HG02884 (cell line): ENCODE results near the gene LRRK1.

Source experiments
- ATAC-seq: cut with Tn5 transposase; IDR thresholded peaks from one replicate; pipeline ENCODE4 v1.9.1; 2021; ENCODE audit warnings: mild to moderate bottlenecking, moderate library complexity; ENCODE audit not compliant: unreplicated experiment

The LRRK1 gene

GRCh38 chr15:101001796-101002195, 82.6 kb downstream of the LRRK1 start:
- ATAC-seq: no peak

DNA sequence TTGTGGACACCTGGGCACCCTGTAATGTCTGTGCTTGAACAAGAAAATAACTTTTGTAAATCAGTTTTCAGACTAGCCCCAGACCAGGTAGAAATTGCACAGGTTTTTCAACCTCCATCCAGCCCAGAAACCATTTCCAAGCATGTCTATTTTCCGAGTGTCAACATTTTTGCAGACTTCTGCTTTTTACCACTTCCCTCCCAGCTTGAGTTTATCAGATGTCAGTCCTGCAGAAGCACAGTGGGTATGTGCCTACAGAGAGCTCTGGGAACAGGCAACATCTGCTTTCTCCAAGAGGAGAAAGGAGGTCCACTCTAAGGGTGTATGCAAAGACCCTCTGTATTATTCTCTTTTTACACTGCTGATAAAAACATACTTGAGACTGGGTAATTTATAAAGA, 83.9 kb downstream of the LRRK1 start:
- no peak for ATAC-seq

- ATAC-seq: no peak
These were observed 84.5 kb downstream of the LRRK1 start for GRCh38 chr15:101003706-101004105.

- ATAC-seq: no peak
These were observed 85.3 kb downstream of the LRRK1 start for GRCh38 chr15:101004500-101004899.

DNA sequence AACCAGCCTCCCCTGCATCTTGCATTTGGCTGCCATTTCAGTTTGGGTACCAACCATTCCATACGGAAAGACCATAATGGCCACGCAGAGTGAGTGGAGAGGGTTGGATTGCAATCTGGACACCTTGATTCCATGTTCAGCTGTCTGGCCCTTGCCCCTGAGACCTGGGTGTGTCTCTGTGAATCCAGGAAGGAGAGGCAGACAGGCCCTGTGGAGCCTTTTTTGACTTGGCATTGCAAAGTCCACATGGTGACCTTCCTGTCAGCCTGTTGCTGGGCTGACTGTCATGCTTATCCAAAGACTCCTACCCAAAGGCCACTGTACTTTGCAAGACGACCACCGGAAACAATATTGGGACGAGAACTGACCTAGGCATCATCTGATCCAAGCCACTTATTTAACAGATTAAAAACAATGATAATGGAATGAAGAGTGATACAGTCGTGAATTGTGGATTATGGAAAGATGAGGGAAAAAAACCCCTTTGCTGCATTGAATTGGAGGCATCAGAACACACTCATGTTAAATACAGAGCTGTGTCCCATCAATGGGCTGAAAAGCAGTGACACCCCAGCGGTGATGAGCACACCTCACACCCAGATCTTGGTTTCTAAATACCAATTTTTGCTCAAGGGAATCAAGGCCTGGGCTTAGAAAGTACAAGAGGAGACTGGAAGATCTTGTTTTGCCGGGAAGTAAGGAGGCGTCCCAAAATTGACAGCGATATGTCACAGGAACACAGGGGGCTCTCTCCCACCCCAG, 86.0 kb downstream of the LRRK1 start:
- ATAC-seq: no peak

GRCh38 chr15:101006931-101007691, 88.0 kb downstream of the LRRK1 start:
- ATAC-seq: peak; percentile 40

DNA sequence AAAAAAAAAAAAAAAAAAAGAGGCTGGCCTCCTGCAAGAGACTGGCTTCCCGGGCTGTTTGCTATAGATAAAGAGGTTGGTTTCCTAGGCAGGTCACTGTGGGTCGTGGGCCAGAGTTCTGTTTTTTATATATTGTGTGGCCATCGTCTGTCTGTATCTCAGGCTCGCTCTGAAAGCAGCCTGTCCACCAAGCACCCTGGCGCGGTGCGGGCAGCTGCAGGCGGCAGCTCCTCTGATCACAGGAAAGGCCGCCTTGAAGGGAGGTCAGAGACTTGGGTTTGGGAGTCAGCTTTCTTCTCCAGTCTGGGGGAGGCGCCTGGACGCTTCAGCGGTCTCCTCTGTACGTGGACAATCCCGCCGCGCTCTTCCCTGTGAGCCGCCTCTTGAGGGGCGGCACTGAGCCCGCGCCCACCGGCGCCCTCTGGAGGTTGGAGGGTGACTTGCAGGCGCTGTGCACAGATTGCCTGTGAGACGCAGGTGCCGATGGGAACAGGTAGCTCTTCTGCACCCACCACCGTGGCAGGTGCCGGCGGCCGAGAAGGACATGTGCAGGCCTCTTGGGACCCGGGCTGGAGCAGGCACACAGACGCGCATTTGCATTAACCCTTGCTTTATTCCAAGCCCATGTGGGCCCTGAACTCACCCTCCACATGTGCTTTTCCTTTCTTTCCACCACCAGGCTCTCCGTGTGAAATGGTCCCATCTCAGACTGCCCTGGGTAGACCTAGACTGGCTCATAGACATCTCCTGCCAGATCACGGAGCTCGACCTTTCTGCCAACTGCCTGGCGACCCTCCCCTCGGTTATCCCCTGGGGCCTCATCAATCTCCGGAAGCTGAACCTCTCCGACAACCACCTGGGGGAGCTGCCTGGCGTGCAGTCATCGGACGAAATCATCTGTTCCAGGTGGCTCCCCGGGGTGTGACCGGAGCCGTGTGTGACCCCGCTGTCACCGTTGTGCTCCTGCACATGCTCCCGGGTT, 89.3 kb downstream of the LRRK1 start:
- peak; percentile 89 for ATAC-seq

- ATAC-seq: no peak
These were observed 90.0 kb downstream of the LRRK1 start for GRCh38 chr15:101009176-101009575.

- ATAC-seq: no peak
These were observed 91.6 kb downstream of the LRRK1 start for GRCh38 chr15:101010781-101011180.

DNA sequence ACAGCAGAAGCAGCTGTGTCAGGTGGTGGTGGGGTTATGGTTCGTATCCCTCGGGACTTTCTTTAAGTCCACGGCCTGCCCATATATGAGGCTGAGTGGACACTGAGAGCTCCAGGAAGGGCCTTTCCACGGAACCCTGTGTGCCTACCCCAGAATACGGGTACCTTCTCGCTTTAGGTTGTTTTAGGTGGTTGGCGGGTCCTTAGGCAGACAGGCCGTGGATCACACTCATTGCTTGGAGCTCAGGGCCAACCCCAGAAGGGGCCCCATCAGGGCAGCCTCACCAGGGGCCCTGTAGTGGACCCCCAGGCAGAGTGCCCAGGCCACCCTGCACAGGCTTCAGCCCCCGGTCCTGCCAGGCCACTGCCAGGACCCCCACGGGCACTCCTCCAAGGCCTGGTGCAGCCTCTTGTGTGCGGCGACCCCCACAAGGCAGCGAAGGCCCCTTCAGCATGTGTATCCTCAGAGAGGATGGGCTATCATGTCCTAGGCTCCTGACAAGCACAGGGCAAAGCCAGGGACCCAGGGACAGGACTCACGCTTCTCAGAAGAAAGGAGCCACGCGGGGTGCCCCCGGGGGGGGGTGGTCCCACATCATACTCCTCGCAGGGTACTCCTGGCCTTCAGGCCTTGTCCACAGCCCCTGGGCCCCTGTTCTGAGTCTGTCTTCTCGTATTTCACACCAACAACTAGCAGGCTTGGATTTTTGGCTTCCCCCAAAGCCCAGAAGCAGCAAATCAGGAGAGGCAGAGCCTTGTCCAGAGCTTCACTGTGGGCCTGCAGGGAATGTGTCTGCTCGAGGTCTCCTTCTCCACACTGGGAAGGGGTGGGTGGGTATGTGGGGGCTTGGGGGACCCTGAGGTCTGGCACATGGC, 93.4 kb downstream of the LRRK1 start:
- no peak for ATAC-seq

DNA sequence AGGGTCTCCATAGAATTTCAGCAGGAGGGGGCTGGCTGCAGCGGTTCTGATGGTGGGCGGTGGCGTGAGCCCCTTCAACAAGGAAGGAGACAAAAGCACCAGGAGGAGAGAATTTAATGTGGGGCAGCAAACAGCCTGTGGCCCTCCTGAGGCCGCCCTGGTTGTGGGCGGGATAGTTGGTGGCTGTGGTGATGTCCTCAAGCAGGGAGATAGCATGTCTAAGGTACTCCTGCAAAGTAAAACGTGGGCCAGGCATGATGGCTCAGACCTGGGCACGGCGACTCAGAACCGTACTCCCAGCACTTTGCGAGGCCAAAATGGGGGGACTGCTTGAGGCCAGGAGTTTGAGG, 94.0 kb downstream of the LRRK1 start:
- ATAC-seq: no peak

- no peak for ATAC-seq
These were observed 94.9 kb downstream of the LRRK1 start for GRCh38 chr15:101013769-101014675.

DNA sequence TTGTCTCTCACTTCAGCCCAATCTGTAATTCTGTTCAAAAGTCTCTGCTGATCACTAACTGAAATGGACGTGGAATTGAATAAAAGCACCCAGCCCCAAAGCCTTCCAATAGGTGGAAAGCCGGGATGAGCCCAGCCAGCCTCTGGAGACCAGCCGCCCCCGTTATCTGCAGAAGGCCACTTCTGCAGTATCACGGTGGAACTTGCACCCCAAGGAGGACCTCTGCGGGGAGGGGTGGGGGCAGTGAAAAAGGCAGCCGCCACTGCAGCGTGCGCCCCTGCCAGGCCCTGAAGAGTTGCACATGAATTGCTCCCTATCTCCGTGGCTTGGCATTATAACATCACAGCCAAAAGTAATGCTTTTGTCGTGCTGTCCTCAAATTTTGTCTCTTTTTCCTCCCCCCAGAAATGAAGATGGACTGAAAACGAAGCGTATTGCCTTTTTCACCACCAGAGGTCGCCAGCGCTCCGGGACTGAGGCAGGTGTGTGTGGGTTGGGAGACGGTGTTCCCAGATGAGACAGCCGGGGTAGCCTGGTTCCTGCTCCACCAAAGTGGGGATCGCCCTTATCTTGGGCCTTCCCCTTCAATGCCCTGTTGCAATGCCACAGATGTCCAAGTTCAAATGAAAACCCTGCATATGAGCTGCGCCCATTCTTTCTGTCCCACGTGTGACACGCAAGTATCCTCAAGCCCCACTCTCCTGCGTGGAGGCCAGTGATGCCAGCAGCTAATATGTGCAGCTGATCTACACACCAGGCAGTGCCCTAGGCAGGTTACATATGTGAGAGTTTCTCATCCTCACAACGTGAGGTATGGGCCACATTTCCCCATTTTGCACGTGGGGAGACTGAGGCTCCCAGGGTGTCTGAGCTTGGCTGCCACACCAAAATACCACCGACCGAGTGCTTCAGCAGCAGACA, 96.0 kb downstream of the LRRK1 start:
- ATAC-seq: no peak

DNA sequence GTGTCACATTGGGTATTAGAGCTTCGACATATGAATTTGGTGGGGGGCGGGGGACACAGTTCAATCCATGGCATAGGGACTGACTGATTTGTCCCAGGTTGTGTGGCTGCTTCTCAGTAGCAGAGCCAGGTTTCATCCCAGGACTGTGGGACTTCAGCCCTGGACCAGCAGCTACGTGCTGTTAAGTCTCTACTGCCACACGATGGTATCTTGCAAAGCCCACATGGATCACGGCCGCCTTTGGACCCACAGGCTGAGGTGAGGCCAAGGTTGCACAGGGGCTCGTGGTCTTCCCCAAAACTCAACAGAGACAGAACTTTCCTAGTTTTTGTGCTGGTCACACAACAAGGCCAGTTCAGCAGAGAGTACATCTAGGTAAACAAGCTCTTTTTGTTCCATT, 97.4 kb downstream of the LRRK1 start:
- ATAC-seq: no peak

GRCh38 chr15:101017093-101017754, 98.1 kb downstream of the LRRK1 start:
- no peak for ATAC-seq

DNA sequence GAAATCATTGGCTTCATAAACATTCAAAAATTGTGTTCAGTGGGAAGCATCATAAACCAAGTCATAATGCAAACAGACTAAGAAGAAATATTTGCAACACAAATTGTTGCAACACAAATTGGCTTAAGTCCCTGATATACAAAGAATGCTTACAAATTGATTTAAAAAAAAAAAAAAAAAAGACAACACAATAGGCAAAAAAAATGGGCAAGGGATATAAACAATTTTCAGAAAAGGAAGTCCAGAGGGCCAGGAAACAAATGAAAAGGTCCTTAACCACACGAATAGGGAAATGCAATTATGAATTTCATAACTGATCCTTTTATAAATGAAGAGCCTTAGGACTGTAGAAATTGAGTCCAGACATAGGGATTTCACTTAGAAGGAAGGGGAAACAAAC, 98.9 kb downstream of the LRRK1 start:
- no peak for ATAC-seq

DNA sequence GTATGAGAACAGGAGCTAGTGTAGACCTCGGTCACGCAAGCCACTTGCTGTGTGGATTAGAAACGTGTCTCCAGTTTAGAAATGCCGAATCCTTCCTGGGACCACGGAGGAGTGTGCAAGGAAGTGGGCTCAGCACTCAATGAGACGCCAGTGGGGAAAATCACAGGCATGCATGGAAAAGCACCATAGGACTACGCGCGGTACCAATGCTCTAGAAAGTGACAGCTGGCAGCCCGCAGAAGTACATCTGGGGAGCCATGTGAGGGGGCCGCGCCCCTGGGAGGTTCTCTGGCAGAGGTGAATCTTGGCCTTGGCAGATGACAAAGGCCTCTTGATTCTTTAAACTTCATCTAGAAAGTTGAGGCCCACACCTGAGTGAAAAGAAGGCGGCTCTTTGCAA, 99.3 kb downstream of the LRRK1 start:
- no peak for ATAC-seq
